HG02970 (cell line): ENCODE data around the gene IL17RC.
"Not testable (repeated sequence)": the region's sequence is repeated elsewhere in the genome, so short reads cannot be mapped to it uniquely, and the experiment has no call there.

Source experiments
- ATAC-seq: cut with Tn5 transposase; IDR thresholded peaks from one replicate; pipeline ENCODE4 v1.9.1; 2021; ENCODE audit warnings: mild to moderate bottlenecking, moderate library complexity, moderate number of reproducible peaks; ENCODE audit not compliant: unreplicated experiment, low FRiP score

The IL17RC gene

GRCh38 chr3:9893739-9894138 is 23.2 kb upstream of the IL17RC start:
- no peak for ATAC-seq

GRCh38 chr3:9895715-9896114 is 21.2 kb upstream of the IL17RC start:
- ATAC-seq, result not testable (repeated sequence)

GRCh38 chr3:9896755-9897407 is 20.0 kb upstream of the IL17RC start:
- ATAC-seq, result not testable (repeated sequence)

- ATAC-seq, result no peak
Observed at GRCh38 chr3:9897408-9898372, 19.2 kb upstream of the IL17RC start.

GRCh38 chr3:9898467-9899241 is 18.2 kb upstream of the IL17RC start:
- ATAC-seq, result no peak

GRCh38 chr3:9899289-9899791 is 17.6 kb upstream of the IL17RC start:
- no peak for ATAC-seq

GRCh38 chr3:9900965-9901415 is 15.9 kb upstream of the IL17RC start:
- ATAC-seq, result not testable (repeated sequence)

GRCh38 chr3:9901967-9902366 is 14.9 kb upstream of the IL17RC start:
- ATAC-seq, result no peak

- ATAC-seq, result no peak
Observed at GRCh38 chr3:9902372-9903237, 14.3 kb upstream of the IL17RC start, which contains the start of gene IL17RE. Gene IL17RE (plus strand): TSS chr3:9902848. CDS start chr3:9902933, 85 bp downstream.

- ATAC-seq, result no peak
Observed at GRCh38 chr3:9903238-9903624, 13.7 kb upstream of the IL17RC start.

GRCh38 chr3:9903904-9904303 is 13.0 kb upstream of the IL17RC start:
- ATAC-seq, result no peak

- ATAC-seq, result no peak
Observed at GRCh38 chr3:9906480-9906879, 10.4 kb upstream of the IL17RC start.

- no peak for ATAC-seq
Observed at GRCh38 chr3:9908286-9908685, 8.6 kb upstream of the IL17RC start.

- no peak for ATAC-seq
Observed at GRCh38 chr3:9909221-9910013, 7.5 kb upstream of the IL17RC start.

GRCh38 chr3:9911863-9912262 is 5.0 kb upstream of the IL17RC start:
- ATAC-seq, result no peak

- no peak for ATAC-seq
Observed at GRCh38 chr3:9912294-9912935, 4.5 kb upstream of the IL17RC start.

GRCh38 chr3:9913601-9914000 is 3.3 kb upstream of the IL17RC start:
- no peak for ATAC-seq

GRCh38 chr3:9914011-9914410 is 2.9 kb upstream of the IL17RC start:
- no peak for ATAC-seq
